EL (cell line): ENCODE results near the gene B3GALNT2.

Source experiments
- DNase-seq: peaks from one replicate; pipeline ENCODE4 v3.0.0-alpha.2; 2016

Gene B3GALNT2

DNA sequence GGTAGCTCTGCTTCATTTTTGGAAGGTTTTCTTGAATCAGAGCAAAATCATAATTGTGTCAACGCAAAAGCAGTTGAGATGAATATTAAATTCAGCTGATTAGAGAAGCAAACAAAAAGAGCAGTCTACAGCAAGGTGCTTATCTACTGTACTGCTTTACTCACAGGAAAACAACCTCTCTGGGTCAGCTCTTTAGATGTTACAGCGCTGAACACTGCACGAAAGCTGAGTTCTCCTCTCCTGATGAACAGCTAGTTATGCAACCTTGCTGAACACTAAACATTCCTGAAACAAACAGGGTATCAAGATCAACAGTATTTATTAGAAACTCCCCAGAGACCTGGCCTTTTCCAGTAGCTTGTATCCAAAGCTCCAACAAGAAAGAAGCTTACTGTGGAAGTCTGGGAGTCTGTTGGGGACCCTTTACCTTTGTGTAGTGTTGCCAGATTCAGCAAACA, 95.7 kb downstream of the B3GALNT2 start:
- no peak for DNase-seq

DNA sequence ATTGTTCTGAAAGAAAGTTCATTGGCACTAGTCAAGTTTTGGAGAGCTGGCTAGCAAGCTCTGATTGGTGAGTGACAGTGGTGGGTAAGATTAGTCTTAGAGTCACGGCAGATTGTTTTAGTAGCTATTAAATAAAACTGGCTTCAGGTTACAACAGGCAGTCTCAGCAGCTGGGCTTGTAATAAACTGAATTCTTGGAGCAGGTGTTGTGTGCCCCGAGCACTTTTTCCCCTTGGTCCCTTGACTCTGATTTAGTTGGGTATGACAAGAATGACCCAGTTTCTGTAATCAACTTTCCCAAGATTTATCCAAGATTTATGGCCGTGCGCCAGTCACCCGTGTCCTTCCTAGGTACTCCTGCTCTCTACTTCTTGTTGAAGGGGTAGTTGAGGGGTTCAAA, 96.8 kb downstream of the B3GALNT2 start:
- no peak for DNase-seq

DNA sequence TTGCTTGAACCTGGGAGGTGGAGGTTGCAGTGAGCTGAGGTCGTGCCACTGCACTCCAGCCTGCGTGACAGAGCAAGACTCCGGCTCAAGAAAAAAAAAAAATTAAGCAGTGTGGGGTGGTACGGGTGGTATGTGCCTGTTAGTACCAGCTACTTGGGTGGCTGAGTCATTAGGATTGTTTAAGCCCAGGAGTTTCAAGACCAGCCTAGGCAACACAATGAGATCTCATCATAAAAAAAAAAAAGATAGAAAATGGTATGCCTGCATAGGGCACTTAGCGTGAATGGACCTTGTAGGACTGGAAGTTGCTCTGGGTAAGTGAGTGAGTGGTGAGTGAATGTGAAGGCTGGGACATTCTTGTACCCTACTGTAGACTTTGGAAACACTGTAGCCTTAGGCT, 100.1 kb downstream of the B3GALNT2 start:
- peak; percentile 61 for DNase-seq

DNA sequence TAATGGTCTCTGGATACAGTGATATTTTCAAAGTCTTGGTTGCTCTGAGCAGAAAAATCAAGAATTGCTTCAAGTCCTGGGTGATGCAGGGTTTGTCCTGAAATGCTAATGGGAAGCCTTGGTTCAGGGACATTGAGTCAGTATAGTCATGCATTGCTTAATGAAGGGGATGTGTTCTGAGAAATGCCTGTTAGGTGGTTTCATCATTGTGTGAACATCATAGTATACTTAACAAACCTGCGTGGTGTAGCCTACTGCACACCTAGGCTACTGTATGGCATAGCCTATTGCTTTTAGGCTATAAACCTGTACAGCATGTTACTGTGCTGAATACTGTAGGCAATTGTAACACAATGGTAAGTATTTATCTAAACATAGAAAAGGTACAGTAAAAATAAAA, 100.7 kb downstream of the B3GALNT2 start:
- no peak for DNase-seq

DNA sequence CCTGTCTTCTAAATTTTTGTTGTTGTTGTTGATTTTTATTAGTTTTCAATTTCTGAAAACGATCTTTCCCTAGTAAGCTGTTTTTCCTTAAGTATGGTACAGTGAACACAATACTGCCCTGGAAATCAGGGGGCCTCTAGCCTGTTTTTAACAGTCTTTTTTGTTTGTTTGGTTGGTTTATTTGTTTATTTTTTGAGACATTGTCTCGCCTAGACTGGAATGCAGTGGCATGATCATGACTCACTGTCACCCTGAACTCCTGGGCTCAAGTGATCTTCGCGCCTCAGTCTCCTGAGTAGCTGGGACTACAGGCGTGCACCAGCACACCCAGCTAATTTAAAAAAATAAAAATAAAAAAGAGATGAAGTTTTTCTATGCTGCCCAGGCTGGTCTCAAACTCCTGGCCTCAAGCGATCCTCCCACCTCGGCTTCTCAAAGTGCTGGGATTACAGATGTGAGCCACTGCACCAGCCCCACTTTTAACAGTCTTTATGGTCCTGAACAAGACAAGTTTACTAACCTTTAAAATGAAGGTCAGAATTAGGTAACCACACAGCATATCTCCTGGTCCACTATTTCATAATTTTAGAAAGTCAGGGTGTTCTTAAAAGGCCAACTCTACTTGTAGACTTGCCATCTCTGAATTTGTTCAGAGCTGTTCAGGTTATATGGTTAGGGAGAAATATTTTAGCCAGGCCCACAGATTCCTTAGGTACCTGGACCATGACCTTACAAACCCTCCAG, 101.6 kb downstream of the B3GALNT2 start:
- DNase-seq: peak; percentile 21

DNA sequence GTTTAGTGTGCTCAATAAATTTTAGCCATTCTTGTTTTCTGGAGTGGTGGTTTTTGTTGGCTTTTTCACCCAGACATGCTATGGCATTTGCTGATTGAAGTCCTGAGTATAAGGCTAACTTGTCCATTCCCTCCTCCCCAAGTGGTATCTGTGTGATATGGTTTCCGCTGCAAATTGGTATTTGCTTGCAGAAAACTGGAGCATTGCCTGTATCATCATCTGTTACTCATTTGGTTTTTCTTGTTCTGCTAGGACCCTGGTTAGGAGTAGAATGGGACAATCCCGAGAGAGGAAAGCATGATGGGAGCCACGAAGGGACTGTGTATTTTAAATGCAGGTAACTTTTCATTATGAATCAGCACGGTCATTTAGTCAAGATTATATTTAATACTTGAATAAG, 103.0 kb downstream of the B3GALNT2 start:
- DNase-seq: peak; percentile 16
